Measurements from ENCODE around the gene NEK10. TPM values are rescaled to one million over a fixed set of nuclear protein-coding genes. Genes with fewer than 3 reads are reported as not detected.

Gene NEK10
- total and polyA plus RNA-seq, 2 of the 13 experiments (the other 11 are each of a cell fraction or from before 2014, with no cell fraction given) = 2.8 to 14.2 TPM

- no peak for TF ChIP-seq ZNF407 (CRISPR knock-in tag; IDR thresholded peaks at IDR 0.05; ENCODE audit: not compliant biosample characterization)
- TF ChIP-seq SRSF4 (IDR thresholded peaks at IDR 0.05; ENCODE audit: low read depth, low read length, poor library complexity, severe bottlenecking) = no peak
- TF ChIP-seq RORA (CRISPR knock-in tag; IDR thresholded peaks at IDR 0.05) = no peak
- no peak for TF ChIP-seq ZNF546 (CRISPR knock-in tag; conservative IDR thresholded peaks at IDR 0.05)
- TF ChIP-seq ZBED4 (CRISPR knock-in tag; IDR thresholded peaks at IDR 0.05; ENCODE audit: borderline replicate concordance) = no peak
- TF ChIP-seq ZNF451 (CRISPR knock-in tag; IDR thresholded peaks at IDR 0.05) = no peak
- no peak for TF ChIP-seq MIER3 (CRISPR knock-in tag; IDR thresholded peaks at IDR 0.05; ENCODE audit: borderline replicate concordance)
- no peak for TF ChIP-seq SKIL (CRISPR knock-in tag; IDR thresholded peaks at IDR 0.05; ENCODE audit: borderline replicate concordance)
- TF ChIP-seq ZNF549 (CRISPR knock-in tag; IDR thresholded peaks at IDR 0.05) = no peak
- peak; percentile 38; the same call in 1 of the 2 replicates for TF ChIP-seq TAF1 (CRISPR knock-in tag; IDR thresholded peaks at IDR 0.05)
- TF ChIP-seq ZNF761 (CRISPR knock-in tag; conservative IDR thresholded peaks at IDR 0.05) = no peak
- TF ChIP-seq SAFB2 (CRISPR knock-in tag; IDR thresholded peaks at IDR 0.05; ENCODE audit: borderline replicate concordance, low read depth) = no peak
Observed at GRCh38 chr3:27368831-27369607, at the start of gene NEK10 (continued).

Measured in HepG2 (cell line).